Right hindlimb (tissue), 1 donor: Measurements from ENCODE around the gene SLC7A6.
"Not testable (repeated sequence)": the region's sequence is repeated elsewhere in the genome, so short reads cannot be mapped to it uniquely, and the experiment has no call there.

ENCODE experiments used
- DNase-seq: peaks from one replicate; pipeline ENCODE4 v3.0.0-alpha.2; 2018

Gene SLC7A6

DNA sequence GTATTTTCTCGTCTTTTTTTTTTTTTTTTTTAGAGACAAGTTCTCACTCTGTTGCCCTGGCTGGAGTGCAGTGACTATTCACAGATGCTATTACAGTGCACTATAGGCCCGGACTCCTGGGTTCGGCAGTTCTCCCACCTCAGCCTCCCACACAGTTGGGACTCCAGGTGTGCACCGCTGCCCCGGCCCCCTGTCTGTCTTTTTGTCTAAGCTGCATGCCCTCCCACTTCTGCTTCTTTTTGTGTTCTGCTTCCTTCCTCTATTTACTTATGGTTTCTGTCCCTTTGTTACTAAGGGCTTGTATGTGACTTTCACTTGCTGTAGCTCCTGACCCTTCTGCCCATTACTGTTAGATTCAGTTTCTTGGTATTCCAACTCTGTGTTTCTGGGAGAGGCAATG is 20.5 kb downstream of the SLC7A6 start:
- no peak for DNase-seq

- DNase-seq = no peak
These were observed 21.4 kb downstream of the SLC7A6 start for GRCh38 chr16:68285683-68286082.

DNA sequence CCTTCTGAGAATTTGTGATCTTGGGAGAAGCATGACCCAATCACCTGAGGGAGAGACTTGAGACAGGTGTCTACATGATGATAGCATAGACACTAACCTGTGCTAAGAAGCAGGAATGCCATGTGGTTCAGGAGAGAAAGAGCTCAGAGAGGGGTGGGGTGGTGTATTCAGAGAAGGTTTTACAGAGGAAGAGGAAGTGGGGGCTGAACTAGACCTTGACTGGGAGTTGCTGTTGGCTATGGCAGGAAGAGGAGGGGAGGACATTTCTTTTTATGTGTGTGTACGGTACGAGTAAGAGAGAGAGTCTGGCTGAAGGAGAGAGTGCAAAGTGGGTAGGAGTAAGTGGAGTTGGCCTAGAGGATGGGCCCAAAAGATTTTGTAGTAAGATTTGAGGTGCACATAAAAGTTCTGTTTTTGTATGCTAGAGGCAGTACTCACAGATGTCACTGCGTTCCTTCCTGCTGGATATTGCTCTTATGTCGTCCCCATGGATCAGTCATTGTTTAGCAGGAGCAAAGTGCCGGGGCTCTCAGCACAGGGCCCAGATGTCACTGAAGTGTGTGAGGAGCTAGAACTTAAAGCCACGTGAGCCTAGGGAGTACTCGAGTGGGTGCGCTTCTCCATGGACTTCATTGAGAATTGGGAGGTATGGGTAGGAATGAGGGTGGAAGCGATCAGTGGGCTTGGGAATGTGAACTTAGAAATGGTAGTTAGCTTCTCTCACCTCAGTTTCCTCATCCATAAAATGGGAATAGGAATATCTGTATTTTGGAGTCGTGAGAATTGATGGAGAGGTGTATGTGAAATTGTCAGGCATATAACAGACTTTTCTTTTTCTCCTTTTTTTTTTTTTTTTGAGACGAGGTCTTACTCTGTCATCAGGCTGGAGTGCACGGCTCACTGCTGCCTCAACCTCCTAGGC is 22.1 kb downstream of the SLC7A6 start:
- no peak for DNase-seq

DNA sequence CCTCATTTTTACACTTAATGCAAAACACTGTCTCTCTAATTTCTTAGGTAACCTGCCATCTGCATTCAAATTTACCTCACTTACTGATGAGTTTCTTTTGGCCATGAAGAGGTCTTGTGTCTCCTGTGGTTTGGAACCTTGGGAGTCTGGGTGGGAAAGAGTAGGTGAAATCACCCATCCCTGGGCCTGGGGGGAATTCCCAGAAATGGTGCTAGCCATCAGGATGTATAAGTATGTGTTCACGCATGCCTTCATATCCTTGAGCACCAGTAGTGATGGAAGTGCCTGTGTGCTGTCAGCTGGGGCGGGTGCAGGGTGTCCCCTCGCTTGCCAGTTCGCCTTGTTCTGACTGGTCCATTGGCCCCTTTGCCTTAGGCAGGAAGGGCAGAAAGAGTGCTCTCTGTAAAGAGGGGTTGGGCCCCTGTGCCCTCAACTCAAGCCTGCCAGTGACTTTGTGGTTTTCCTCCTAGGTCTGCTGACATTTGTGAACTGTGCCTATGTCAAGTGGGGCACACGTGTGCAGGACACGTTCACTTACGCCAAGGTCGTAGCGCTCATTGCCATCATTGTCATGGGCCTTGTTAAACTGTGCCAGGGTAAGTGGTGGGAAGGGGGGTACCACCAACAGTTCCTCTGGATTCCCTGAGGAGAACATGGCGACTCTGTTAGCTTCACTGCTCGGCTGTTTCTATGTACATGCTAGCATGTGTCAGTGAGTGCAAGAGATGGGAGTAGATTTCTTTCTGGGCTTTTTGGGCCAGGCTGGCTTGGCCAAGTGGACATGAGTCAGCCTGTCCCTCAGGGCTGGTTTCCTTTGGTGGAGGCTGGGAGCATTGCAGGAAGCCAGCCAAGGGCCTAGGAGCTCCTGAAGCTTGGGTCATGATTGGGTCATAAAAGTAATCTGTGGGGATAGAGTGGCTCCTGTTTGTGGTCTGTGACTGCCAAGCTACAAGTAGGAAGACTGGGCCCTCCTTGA is 23.2 kb downstream of the SLC7A6 start:
- no peak for DNase-seq

- no peak for DNase-seq
These were observed 23.9 kb downstream of the SLC7A6 start for GRCh38 chr16:68288252-68288650.

- DNase-seq = not testable (repeated sequence)
These were observed 24.5 kb downstream of the SLC7A6 start for GRCh38 chr16:68288796-68289195.

GRCh38 chr16:68289202-68289601 is 24.9 kb downstream of the SLC7A6 start:
- no peak for DNase-seq

DNA sequence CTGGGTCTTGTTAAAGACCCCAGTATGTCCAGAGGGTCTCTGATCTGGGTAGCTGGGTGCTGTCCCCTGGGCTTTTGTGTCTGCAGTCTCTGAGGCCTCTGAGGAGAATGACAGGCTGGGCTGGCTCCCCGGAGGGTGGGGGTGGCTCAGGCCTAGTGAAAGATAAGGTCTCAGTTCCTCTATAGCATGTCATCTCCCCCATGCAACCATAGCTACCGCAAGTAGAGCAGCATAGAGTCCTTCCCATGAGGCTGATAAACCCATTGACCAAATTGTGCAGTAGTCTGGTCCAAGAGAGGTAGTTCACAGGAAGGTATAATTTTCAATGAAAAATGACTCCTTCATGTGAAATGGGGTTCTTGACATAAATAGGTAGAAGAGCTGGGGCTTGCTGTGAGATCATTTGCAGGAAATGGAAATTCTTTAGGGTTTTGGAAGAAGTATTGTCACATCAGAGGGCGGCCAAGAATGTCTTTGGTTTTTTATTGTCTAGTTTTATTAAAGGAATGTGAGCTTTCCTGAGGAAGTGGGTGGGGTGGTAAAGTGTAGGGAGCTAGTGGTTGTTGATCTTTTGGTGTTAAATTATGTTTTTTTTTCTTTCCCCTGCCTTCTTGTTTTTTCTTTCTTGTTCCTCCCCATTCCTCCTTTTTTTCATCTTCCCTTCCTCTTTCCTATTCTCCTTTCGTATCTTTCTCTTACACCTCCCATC is 25.4 kb downstream of the SLC7A6 start:
- DNase-seq = no peak

GRCh38 chr16:68290450-68290849 is 26.1 kb downstream of the SLC7A6 start:
- no peak for DNase-seq

- DNase-seq = no peak
These were observed 26.9 kb downstream of the SLC7A6 start for GRCh38 chr16:68291227-68291626.

GRCh38 chr16:68292425-68292824 is 28.1 kb downstream of the SLC7A6 start:
- no peak for DNase-seq

GRCh38 chr16:68296291-68296690 is 32.0 kb downstream of the SLC7A6 start:
- no peak for DNase-seq

- DNase-seq = no peak
These were observed 32.4 kb downstream of the SLC7A6 start for GRCh38 chr16:68296693-68297092.

DNA sequence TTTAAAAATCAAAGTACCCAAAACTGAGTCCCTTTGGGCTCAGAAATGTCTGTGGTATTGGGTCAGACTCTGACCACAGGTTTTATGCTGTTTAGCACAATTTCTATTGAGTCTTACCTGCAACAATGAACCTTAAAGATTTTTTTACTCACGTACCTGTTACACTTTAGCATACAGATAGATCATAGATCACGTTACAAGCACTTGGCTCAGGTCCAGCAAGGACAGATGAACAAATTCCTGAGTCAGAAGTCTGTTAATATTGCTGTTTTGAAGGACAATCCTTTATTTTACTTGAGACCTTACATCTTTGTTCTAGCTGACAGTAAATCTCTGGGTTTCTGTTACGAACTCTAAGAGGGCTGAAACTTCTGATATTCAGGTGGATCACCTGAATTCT is 33.6 kb downstream of the SLC7A6 start:
- DNase-seq = no peak

- no peak for DNase-seq
These were observed 34.0 kb downstream of the SLC7A6 start for GRCh38 chr16:68298312-68298711.

- DNase-seq = no peak
These were observed 34.7 kb downstream of the SLC7A6 start for GRCh38 chr16:68298907-68299561.

GRCh38 chr16:68299571-68300453 is 35.5 kb downstream of the SLC7A6 start:
- no peak for DNase-seq

DNA sequence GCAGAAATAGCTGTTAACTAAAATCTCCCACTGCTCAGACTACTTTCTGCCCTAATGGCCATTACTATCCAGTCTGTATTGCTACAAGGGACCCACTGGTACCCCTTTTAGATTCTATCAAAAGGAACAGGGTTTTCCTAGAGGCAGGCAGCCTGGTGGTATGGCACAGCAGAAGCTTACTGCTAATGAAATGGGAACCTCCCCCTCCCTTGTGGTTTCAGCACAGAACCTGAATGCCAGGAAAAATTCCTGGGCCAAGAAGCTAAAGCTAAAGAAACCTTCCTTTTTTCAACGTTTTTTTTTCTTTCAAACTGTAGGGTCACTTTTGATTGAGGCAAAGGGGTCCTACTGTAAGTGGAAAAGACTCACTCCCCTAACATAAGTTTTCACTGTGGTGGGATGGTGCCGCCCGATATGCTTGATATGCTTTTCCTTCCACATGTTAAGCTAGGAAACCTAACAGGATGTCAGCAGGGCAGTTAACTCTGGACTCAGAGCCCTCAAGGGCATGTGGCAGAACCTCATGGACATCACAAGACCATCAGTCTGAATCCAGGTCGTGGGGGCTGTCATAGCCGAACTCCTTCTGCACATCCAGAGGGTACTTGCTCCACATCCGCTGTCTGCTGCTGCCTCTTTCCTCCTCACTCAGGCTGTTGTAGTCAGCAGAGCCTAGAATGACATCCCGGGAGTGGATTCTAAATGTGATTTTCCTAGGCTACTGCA is 36.6 kb downstream of the SLC7A6 start:
- DNase-seq = no peak

DNA sequence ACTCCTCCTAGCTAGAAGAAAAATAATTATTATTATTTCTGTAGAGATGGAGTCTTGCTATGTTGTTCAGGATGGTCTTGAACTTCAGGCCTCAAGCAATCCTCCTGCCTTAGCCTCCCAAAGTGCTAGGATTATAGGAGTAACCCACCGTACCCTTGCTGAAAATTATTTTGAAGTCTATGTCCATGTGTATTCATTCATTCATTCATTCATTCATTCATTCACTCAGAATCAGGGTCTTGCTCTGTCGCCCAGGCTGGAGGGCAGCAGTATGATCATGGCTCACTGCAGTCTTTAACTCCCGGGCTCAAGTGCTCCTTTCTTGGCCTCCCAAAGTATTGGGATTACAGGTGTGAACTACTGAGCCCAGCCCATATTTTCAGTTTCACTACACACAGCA is 42.3 kb downstream of the SLC7A6 start:
- DNase-seq = no peak

- DNase-seq = no peak
These were observed 45.5 kb downstream of the SLC7A6 start for GRCh38 chr16:68309799-68310198.

DNA sequence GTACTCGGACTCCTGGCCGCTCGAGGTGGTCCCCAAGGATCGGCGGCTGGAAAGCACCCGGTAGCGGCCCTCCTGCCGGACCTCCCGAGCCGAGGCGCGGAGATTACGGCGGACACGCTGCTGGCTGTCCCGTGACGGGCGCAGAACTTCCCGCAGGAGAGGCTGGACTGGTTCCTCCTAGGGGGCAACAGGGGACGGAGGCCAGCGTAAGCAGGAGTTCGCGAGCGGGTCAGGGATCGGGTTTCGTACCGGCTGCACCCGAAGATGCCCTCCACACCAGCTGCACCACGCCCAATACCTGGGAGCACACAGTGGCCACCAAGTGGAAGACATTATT is 46.1 kb downstream of the SLC7A6 start:
- DNase-seq = no peak
